Measurements from ENCODE around the gene ELL. TPM values are rescaled to one million over a fixed set of nuclear protein-coding genes. Genes with fewer than 3 reads are reported as not detected.

The ELL gene
- total and polyA plus RNA-seq, 9 of the 15 experiments (the other 6 are each of a cell fraction or from before 2014, with no cell fraction given) = 0.24 to 22.5 (median 4.1) TPM

DNA sequence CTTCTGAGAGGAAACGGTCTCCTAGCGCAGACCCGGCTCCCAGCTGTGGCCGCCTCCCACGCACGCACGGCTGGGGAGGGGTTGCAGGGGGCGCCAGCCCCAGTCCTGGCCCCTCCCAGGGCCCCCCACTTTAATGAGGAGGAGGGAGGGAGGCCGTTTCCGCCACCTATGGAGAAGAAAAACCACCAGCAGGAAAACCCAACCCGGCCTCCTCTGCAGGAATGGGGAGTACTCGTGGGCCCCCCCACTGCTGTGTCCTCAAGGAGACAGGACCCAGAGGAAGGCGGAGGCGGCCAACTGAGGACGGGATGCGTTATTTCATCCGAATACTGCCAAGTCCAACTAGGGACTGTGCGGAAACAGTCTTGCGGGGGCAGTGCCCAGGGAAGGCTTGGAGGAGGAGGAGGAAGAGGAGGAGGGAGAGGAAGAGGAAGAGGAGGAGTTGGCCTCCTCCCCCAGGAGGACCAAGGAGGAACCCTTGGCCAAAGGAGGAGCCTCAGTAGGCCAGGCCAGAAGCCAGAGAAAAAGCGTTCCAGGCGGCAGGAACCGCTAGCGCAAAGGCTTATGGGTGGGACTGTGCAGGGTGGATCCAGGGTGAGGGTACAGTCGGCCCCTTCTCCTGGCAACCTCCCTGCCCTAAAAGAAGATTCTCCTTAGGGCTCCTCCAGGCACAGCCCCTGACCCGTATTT is 106.5 kb downstream of the ELL start (continued):
- TF ChIP-seq ZNF121 (CRISPR knock-in tag; conservative IDR thresholded peaks at IDR 0.05) (no peak), PTRF (tag; IDR thresholded peaks at IDR 0.05) (peak; percentile 48; the same call in 1 of the 2 replicates), ZNF134 (CRISPR knock-in tag; conservative IDR thresholded peaks at IDR 0.05) (0 out of 2 replicates have a peak, but pooled peaks have one; percentile 47), ETV5 (CRISPR knock-in tag; IDR thresholded peaks at IDR 0.05; ENCODE audit: low read depth) (no peak), BRD4 (IDR thresholded peaks at IDR 0.05) (no peak; the same call in 1 of the 2 replicates), CBX1 (IDR thresholded peaks at IDR 0.05; ENCODE audit: low read depth) (no peak), PCBP2 (IDR thresholded peaks at IDR 0.05; ENCODE audit: low read depth, low read length, poor library complexity, severe bottlenecking) (no peak), HCFC1 (IDR thresholded peaks at IDR 0.05; ENCODE audit: low read depth, low read length) (no peak; the same call in 1 of the 2 replicates), PTTG1 (tag; IDR thresholded peaks at IDR 0.05; ENCODE audit: low read depth) (no peak), CHD2 (IDR thresholded peaks at IDR 0.05; ENCODE audit: low read depth, low read length) (0 out of 2 replicates have a peak, but pooled peaks have one; percentile 11), FOXM1 (IDR thresholded peaks at IDR 0.05; ENCODE audit: low read depth) (peak; percentile 57; the same call in 1 of the 2 replicates), FOXM1 (CRISPR knock-in tag; IDR thresholded peaks at IDR 0.05; ENCODE audit: low read depth) (no peak), MTA2 (IDR thresholded peaks at IDR 0.05; ENCODE audit: low read depth) (peak; percentile 51; the same call in 1 of the 2 replicates), ZNF764 (CRISPR knock-in tag; IDR thresholded peaks at IDR 0.05; ENCODE audit: low read depth) (no peak)
- TF ChIP-seq, protein P1, sequence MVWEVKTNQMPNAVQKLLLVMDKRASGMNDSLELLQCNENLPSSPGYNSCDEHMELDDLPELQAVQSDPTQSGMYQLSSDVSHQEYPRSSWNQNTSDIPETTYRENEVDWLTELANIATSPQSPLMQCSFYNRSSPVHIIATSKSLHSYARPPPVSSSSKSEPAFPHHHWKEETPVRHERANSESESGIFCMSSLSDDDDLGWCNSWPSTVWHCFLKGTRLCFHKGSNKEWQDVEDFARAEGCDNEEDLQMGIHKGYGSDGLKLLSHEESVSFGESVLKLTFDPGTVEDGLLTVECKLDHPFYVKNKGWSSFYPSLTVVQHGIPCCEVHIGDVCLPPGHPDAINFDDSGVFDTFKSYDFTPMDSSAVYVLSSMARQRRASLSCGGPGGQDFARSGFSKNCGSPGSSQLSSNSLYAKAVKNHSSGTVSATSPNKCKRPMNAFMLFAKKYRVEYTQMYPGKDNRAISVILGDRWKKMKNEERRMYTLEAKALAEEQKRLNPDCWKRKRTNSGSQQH (CRISPR knock-in tag; IDR thresholded peaks at IDR 0.05) = peak; percentile 88; the same call in 1 of the 2 replicates
- TF ChIP-seq, protein P2, sequence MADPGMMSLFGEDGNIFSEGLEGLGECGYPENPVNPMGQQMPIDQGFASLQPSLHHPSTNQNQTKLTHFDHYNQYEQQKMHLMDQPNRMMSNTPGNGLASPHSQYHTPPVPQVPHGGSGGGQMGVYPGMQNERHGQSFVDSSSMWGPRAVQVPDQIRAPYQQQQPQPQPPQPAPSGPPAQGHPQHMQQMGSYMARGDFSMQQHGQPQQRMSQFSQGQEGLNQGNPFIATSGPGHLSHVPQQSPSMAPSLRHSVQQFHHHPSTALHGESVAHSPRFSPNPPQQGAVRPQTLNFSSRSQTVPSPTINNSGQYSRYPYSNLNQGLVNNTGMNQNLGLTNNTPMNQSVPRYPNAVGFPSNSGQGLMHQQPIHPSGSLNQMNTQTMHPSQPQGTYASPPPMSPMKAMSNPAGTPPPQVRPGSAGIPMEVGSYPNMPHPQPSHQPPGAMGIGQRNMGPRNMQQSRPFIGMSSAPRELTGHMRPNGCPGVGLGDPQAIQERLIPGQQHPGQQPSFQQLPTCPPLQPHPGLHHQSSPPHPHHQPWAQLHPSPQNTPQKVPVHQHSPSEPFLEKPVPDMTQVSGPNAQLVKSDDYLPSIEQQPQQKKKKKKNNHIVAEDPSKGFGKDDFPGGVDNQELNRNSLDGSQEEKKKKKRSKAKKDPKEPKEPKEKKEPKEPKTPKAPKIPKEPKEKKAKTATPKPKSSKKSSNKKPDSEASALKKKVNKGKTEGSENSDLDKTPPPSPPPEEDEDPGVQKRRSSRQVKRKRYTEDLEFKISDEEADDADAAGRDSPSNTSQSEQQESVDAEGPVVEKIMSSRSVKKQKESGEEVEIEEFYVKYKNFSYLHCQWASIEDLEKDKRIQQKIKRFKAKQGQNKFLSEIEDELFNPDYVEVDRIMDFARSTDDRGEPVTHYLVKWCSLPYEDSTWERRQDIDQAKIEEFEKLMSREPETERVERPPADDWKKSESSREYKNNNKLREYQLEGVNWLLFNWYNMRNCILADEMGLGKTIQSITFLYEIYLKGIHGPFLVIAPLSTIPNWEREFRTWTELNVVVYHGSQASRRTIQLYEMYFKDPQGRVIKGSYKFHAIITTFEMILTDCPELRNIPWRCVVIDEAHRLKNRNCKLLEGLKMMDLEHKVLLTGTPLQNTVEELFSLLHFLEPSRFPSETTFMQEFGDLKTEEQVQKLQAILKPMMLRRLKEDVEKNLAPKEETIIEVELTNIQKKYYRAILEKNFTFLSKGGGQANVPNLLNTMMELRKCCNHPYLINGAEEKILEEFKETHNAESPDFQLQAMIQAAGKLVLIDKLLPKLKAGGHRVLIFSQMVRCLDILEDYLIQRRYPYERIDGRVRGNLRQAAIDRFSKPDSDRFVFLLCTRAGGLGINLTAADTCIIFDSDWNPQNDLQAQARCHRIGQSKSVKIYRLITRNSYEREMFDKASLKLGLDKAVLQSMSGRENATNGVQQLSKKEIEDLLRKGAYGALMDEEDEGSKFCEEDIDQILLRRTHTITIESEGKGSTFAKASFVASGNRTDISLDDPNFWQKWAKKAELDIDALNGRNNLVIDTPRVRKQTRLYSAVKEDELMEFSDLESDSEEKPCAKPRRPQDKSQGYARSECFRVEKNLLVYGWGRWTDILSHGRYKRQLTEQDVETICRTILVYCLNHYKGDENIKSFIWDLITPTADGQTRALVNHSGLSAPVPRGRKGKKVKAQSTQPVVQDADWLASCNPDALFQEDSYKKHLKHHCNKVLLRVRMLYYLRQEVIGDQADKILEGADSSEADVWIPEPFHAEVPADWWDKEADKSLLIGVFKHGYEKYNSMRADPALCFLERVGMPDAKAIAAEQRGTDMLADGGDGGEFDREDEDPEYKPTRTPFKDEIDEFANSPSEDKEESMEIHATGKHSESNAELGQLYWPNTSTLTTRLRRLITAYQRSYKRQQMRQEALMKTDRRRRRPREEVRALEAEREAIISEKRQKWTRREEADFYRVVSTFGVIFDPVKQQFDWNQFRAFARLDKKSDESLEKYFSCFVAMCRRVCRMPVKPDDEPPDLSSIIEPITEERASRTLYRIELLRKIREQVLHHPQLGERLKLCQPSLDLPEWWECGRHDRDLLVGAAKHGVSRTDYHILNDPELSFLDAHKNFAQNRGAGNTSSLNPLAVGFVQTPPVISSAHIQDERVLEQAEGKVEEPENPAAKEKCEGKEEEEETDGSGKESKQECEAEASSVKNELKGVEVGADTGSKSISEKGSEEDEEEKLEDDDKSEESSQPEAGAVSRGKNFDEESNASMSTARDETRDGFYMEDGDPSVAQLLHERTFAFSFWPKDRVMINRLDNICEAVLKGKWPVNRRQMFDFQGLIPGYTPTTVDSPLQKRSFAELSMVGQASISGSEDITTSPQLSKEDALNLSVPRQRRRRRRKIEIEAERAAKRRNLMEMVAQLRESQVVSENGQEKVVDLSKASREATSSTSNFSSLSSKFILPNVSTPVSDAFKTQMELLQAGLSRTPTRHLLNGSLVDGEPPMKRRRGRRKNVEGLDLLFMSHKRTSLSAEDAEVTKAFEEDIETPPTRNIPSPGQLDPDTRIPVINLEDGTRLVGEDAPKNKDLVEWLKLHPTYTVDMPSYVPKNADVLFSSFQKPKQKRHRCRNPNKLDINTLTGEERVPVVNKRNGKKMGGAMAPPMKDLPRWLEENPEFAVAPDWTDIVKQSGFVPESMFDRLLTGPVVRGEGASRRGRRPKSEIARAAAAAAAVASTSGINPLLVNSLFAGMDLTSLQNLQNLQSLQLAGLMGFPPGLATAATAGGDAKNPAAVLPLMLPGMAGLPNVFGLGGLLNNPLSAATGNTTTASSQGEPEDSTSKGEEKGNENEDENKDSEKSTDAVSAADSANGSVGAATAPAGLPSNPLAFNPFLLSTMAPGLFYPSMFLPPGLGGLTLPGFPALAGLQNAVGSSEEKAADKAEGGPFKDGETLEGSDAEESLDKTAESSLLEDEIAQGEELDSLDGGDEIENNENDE (IDR thresholded peaks at IDR 0.05; ENCODE audit: low read depth, low read length) = no peak
